Stomach (tissue), 4 donors: ENCODE measurements around the gene LYVE1.

Source experiments
- EP300 ChIP-seq: sonication (generic); formaldehyde crosslinking; IDR thresholded peaks from one replicate; pipeline ENCODE4 v1.6.1; 2017; ENCODE audit warnings: antibody characterized with exemption
- POLR2A ChIP-seq, 4 donors: fragments of 450-650 bp; IDR thresholded peaks; one replicate each; pipeline ENCODE4 v1.6.1; 2016; ENCODE audit warnings: antibody characterized with exemption in 4 of 4, control low read depth in 2 of 4, mild to moderate bottlenecking in 1 of 4, moderate library complexity in 1 of 4
- POLR2AphosphoS5 ChIP-seq, 3 donors: sonication (generic); formaldehyde crosslinking; IDR thresholded peaks; one replicate each; pipeline ENCODE4 v1.6.1; 2016; ENCODE audit warnings: antibody characterized with exemption in 3 of 3
- TF ChIP-seq, protein P1 (sequence below), 7 experiments: fragments of 450-650 bp in 4 of 7; fragments of 200-600 bp in 3 of 7; sonication (generic) in 3 of 7; IDR thresholded peaks; one replicate each; pipeline ENCODE4 v1.5.1; 2016 to 2019; ENCODE audit warnings: antibody characterized with exemption in 7 of 7, control low read depth in 2 of 7, mild to moderate bottlenecking in 1 of 7

DNA sequence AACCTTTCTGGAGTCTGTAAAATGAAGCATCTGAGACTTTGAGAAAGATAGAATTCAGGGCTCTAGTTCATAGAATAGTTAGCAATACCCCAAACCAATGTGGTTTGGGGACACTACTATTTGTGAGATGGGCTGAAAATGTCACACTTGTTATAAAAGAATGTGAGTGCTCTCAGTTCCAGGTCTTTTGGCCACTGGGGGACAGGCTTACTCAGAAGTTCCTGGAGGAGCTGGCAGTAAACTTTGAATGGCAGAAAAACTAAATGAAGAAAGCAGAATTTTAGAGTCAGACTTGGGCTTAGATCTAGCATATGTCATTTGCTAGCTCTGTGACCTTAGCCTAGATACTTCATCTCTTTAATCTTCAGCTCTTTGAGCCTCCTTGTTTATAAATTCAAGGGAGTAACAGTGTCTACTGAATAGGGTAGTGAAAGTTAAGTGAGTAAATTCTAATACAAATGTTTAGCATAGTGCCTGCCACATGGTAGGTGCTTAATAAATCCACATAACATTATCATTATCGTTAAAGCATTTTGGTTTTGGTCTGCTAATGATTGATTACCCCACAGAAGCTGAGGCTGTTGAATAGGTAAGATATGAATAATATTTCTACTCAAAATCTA is 3.7 kb downstream of the LYVE1 start:
- TF ChIP-seq, protein P1, sequence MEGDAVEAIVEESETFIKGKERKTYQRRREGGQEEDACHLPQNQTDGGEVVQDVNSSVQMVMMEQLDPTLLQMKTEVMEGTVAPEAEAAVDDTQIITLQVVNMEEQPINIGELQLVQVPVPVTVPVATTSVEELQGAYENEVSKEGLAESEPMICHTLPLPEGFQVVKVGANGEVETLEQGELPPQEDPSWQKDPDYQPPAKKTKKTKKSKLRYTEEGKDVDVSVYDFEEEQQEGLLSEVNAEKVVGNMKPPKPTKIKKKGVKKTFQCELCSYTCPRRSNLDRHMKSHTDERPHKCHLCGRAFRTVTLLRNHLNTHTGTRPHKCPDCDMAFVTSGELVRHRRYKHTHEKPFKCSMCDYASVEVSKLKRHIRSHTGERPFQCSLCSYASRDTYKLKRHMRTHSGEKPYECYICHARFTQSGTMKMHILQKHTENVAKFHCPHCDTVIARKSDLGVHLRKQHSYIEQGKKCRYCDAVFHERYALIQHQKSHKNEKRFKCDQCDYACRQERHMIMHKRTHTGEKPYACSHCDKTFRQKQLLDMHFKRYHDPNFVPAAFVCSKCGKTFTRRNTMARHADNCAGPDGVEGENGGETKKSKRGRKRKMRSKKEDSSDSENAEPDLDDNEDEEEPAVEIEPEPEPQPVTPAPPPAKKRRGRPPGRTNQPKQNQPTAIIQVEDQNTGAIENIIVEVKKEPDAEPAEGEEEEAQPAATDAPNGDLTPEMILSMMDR (IDR thresholded peaks at IDR 0.05), result no peak
- TF ChIP-seq POLR2A (IDR thresholded peaks at IDR 0.05) (no peak), POLR2AphosphoS5 (IDR thresholded peaks at IDR 0.05) (no peak), EP300 (no peak)
